Stimulated activated CD4-positive, alpha-beta T cell treated with anti-CD3 and anti-CD28 coated beads, Interleukin-1b, Interleukin-23, amount 100 ng/mL, for 24 hours (primary cell): ENCODE measurements around the gene FRA10AC1.

Experiments used
- DNase-seq, 4 experiments: peaks; one replicate each; pipeline ENCODE4 v3.0.0-alpha.2; 2020; ENCODE audit warnings: low read depth in 4 of 4, low spot score in 1 of 4

FRA10AC1 gene

DNA sequence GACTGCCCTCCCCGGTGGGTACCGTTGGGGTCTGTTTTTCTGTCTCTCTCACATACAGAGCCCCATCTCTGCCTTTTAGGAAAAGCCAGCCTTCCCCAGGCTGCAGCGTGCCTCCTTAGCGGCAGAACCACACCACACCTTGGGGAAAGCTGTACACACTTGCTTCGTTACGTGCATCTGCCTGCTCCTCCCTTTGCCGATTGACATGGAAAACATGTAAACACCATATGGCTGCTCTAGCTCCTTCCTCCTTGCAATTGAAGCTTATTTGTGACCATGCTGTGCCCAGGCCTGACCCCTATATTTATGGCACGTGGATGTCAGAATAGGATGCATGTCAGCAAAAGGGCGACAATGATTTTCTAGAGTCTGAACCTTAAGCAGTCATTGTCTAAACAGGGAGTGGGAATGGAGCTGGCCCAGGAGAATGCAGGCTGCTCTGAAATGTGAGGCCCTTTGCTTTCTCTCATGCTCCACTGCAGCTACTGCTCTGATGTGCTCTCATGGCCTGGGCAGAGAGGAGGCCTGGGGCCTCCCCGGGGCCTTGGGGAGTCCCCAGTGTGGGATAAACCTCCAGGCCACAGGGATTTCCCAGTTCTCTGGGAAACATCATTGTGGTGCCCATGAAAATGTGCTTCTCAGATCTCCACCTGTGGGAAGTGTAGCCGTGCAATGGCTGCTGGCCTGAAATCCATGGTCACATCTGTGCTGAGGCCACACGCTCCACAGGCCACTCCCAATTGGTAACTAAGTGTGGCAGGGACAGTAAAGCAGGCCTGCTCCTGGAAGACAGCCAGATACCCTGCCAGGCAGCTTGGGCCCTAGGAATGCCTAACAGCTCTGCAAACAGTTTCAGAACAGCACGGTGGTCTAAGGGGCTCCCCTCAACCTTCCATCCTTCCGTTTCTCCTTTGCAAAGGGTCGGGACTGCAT, 71.5 kb downstream of the FRA10AC1 start:
- DNase-seq, result no peak

DNA sequence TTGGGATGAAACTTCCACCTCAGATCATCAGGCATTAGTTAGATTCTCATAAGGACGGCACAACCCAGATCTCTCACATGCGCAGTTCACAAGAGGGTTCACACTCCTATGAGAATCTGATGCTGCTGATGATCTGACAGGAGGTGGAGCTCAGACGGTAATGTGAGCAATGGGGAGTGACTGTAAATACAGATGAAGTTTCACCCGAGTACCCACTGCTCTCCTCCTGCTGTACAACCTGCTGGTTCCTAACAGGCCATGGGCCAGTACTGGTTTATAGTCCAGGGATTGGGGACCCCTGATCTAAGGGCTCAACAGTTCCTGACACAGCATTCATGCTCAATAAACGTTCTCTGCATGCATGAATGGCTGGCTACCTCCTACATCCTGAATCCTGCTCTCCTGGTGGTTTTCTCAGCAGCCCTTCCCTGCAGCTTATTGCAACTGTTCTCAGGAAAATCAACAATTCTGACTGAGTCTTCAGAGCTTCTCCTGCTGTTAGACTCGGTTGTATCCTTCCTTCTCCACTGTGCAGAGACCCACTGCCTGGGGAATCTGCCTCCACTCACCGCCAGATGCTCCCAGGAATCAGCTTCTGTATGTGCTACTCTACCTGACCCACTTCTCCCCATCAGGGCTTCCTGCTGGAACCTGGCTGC, 72.6 kb downstream of the FRA10AC1 start:
- DNase-seq, result no peak

DNA sequence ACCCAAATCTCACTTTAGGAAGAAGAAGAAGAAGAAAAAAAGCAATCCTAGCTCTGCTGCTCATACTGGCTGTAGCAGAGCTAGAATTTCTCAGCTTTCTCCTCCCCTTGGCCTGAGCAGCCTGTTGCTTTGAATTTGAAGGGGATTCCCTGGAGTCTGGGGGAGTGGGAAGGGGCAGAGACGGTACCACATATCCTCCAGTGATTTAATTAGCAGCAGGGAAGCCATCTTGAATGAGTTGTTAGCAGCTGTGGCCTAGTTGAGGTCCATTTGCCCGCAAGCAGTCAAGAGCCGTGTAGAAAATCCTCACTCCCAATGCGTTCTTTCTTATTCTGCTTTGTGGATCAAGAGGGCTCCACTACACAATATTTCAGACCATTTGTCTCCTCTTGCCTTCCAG, 73.5 kb downstream of the FRA10AC1 start:
- DNase-seq, result no peak

DNA sequence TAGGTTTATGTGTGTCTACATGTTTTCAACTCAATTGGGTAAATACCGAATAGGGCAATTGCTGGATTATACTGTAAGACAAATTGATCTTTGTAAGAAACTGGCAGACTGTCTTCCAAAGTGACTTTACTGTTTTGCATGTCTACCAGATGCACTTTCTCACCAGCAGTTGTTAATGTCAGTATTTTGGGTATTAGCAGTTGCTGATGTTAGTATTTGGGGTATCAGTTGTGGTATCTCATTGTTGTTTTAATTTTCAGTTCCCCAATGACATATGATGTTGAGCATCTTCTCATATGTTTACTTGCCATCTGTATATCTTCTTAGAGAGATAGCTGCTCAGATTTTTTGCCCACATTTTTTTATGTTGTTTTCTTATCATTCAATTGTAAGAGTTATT, 79.5 kb downstream of the FRA10AC1 start:
- DNase-seq, result no peak

DNA sequence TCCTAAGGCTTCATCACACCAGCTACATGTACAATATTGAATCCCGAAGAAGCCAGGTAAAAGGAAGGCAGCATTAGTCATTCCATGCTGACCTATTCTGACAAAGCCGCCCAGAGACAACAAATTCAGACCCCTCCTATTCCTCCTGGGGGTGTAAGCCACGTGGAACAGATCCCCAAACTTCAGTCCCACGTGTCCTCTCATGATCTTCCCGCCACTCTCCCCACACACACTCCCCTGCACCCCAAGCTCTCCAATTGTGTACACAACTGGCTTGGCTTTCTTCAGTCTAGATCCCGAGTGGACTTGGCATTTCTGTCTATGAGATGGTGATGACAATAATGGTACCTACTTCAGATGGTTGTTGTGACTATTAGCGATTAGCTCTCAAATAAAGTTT, 81.5 kb downstream of the FRA10AC1 start:
- DNase-seq, result no peak
